Measurements from ENCODE around the gene SUMO1. TPM values are rescaled to one million over a fixed set of nuclear protein-coding genes. Genes with fewer than 3 reads are reported as not detected.

The SUMO1 gene
- total and polyA plus RNA-seq, 9 of the 15 experiments (the other 6 are each of a cell fraction or from before 2014, with no cell fraction given), result 63.7 to 292 (median 92.0) TPM

DNA sequence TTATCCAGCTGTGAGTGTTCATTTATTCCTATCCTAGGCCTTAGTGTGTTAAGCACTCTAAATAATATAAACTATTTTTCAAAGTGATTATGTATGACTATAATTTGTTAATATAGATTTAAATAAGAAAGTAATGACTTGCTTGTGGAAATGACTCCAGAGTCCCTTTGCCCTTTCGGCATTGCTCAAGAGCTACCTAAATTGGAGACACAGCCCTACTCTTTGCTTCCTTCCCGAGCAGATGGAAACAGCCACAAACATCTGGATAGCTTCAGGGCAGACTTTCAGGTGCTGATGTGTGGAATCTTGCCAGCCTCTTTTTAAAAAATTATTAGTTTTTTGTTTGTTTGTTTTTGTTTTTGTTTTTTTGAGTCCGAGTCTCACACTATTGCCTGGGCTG, 44.0 kb downstream of the SUMO1 start (continued):
- no peak for TF ChIP-seq DEAF1 (CRISPR knock-in tag; IDR thresholded peaks at IDR 0.05)

- no peaks in the 10 kb centered on the region for H3K9me3 ChIP-seq (replicated peaks; ENCODE audit: control insufficient read depth, insufficient read depth, low read depth, low read length)
- POLR2A ChIA-PET, result no interaction called here
- H3K36me3 ChIP-seq (ENCODE audit: control insufficient read depth, insufficient read depth, low read length), result no peaks in the 10 kb centered on the region
- no peak overlapping the region for H3K9ac ChIP-seq (ENCODE audit: insufficient read depth in 1 of 2, low read depth in 2 of 2, low read length in 2 of 2)
- H3K4me2 ChIP-seq (ENCODE audit: insufficient read depth, low read length), result no peak overlapping the region
- H3K27me3 ChIP-seq (ENCODE audit: control insufficient read depth in 2 of 2, insufficient read depth in 2 of 2, low read length in 2 of 2), result peaks cover 0 to 18% of the 10 kb centered on the region in 2 experiments; a peak in 4 of 5 replicates
- no peaks in the 10 kb centered on the region for H3K79me2 ChIP-seq (ENCODE audit: control insufficient read depth, insufficient read depth, low read length)
- CTCF ChIA-PET (ENCODE audit: low intra/inter-chr PET ratio), result no interaction called here
- H3K27ac ChIP-seq (ENCODE audit: extremely low read depth, low read depth, low read length), result no peak overlapping the region
- no peaks in the 10 kb centered on the region for H3K9me1 ChIP-seq (ENCODE audit: control insufficient read depth, insufficient read depth, low read length)
- H2AFZ ChIP-seq (ENCODE audit: low read depth, low read length), result no peak overlapping the region
- in situ Hi-C loops (cut with MboI) (no loop called here), intact Hi-C loops (cut with micrococcal nuclease) (no loop called here)
- ATAC-seq, result no peak
- 21% methylated on average over 3 of the region's 7 CpGs for WGBS (ENCODE audit: insufficient coverage, low coverage, missing lambda C conversion rate)
- H4K20me1 ChIP-seq (replicated peaks; ENCODE audit: control insufficient read depth, insufficient read depth, low read length), result no peaks in the 10 kb centered on the region
- BruUV-seq (replicated peaks), result no TSS peak
- FAIRE-seq, result no peak
- no peak overlapping the region for H3K4me3 ChIP-seq
- H3K4me1 ChIP-seq (replicated peaks in 1 of 2; ENCODE audit: control insufficient read depth in 2 of 2, insufficient read depth in 2 of 2, low read length in 2 of 2), result no peaks in the 10 kb centered on the region; a peak in 1 of 5 replicates
- DNase-seq (ENCODE audit: extremely low read depth in 1 of 4, low spot score in 3 of 4), result no peak
- TF ChIP-seq, protein P1, sequence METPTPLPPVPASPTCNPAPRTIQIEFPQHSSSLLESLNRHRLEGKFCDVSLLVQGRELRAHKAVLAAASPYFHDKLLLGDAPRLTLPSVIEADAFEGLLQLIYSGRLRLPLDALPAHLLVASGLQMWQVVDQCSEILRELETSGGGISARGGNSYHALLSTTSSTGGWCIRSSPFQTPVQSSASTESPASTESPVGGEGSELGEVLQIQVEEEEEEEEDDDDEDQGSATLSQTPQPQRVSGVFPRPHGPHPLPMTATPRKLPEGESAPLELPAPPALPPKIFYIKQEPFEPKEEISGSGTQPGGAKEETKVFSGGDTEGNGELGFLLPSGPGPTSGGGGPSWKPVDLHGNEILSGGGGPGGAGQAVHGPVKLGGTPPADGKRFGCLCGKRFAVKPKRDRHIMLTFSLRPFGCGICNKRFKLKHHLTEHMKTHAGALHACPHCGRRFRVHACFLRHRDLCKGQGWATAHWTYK (CRISPR knock-in tag; IDR thresholded peaks at IDR 0.05), result no peak
- no peak for TF ChIP-seq HOXB6 (CRISPR knock-in tag; IDR thresholded peaks at IDR 0.05; ENCODE audit: borderline replicate concordance)
- TF ChIP-seq TEAD4 (IDR thresholded peaks at IDR 0.05; ENCODE audit: low read length), result no peak
- TF ChIP-seq TEAD4 (CRISPR knock-in tag; IDR thresholded peaks at IDR 0.05; ENCODE audit: borderline replicate concordance), result no peak
- TF ChIP-seq NCOA2 (IDR thresholded peaks at IDR 0.05; ENCODE audit: partially characterized antibody in 2 of 2), result no peak
- TF ChIP-seq ZBTB5 (IDR thresholded peaks at IDR 0.05), result no peak
- TF ChIP-seq JUNB (CRISPR knock-in tag; conservative IDR thresholded peaks at IDR 0.05), result no peak
- TF ChIP-seq SAP30 (IDR thresholded peaks at IDR 0.05; ENCODE audit: borderline replicate concordance, insufficient read depth, low read depth, low read length, poor library complexity, severe bottlenecking), result no peak
- TF ChIP-seq MBD2 (IDR thresholded peaks at IDR 0.05; ENCODE audit: borderline replicate concordance, low read depth), result no peak
- no peak for TF ChIP-seq ZBTB8A (IDR thresholded peaks at IDR 0.05; ENCODE audit: partially characterized antibody)
- TF ChIP-seq SETDB1 (IDR thresholded peaks at IDR 0.05; ENCODE audit: low read length), result no peak
- no peak for TF ChIP-seq SMAD3 (CRISPR knock-in tag; conservative IDR thresholded peaks at IDR 0.05)
These were observed 44.5 kb downstream of the SUMO1 start for GRCh38 chr2:202193881-202194353.

Data from K562 (cell line).